HG03139 (cell line): ENCODE measurements around the gene PLPP4.

ENCODE experiments used
- ATAC-seq: cut with Tn5 transposase; IDR thresholded peaks from one replicate; pipeline ENCODE4 v1.9.1; 2021; ENCODE audit not compliant: unreplicated experiment

PLPP4 gene

DNA sequence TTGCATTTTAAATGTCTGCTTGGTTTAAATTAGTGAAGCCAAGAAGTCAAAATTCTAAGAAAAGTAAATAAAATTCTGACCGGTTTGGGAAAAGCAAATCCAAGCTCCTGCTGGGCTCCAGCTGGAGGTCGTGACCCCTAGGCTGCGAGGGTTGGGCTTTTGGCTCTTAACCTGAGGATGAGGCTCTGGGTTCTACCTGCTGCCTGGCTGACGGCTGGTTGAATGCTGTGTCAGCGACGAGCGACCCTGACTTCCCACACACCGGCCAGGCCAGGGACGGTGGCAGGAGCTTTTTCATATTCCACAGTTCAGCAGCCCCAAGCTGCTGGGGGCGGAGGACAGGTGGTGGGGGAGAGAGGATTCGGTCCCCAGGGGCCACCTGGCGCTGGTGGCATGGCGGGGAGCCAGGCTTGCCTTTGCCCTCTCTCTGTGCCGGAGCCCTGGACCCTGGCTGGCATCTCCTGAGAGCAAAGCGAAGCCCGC, 843 bp upstream of the PLPP4 start:
- no peak for ATAC-seq

- ATAC-seq, result no peak
These were observed 575 bp downstream of the PLPP4 start for GRCh38 chr10:120457431-120458172.

- ATAC-seq, result no peak
These were observed 1.4 kb downstream of the PLPP4 start for GRCh38 chr10:120458432-120458831.

- ATAC-seq, result no peak
These were observed 2.2 kb downstream of the PLPP4 start for GRCh38 chr10:120459185-120459584.

DNA sequence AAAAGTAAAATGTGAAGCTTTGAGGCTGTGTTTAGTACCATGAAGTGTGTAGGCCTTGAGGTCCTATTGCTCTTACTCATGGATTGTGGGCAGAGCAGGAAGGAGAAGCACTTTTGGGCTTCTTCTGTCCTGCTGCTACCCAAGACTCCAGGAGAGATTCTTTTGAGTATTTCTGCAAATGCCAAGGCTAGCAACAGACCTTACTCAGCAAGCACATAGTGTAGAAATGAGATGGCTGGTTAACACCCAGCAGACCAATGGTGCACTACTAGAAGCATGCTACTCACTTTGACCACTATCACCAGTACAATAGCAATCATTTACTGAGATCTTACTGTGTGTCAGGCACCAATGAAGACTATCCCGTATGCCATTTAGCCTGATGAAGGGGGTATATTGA, 3.2 kb downstream of the PLPP4 start:
- ATAC-seq, result no peak

- ATAC-seq, result no peak
These were observed 3.7 kb downstream of the PLPP4 start for GRCh38 chr10:120460776-120461175.

- no peak for ATAC-seq
These were observed 5.1 kb downstream of the PLPP4 start for GRCh38 chr10:120462018-120462682.

- ATAC-seq, result no peak
These were observed 8.1 kb downstream of the PLPP4 start for GRCh38 chr10:120465138-120465537.

DNA sequence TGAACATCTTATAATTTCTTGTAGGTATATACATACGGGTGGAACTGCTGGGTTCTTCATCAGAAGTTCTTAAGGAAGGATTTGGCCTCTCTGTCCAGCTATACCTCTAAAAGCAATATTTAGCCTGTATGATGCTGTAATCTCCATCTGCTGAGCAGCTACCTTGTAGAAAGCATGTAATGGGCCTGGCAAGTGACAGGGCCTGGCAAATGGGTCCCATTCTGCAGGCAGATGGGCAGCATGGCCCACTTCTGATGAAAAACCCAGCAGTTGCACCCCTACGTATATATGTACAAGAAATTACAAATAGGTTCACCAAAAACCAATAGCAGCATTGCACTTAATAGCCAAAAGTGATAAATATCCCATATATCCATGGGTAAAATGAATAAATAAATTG, 9.0 kb downstream of the PLPP4 start:
- ATAC-seq, result no peak

GRCh38 chr10:120473593-120473992, 16.6 kb downstream of the PLPP4 start:
- ATAC-seq, result no peak

- no peak for ATAC-seq
These were observed 17.9 kb downstream of the PLPP4 start for GRCh38 chr10:120474956-120475355.

DNA sequence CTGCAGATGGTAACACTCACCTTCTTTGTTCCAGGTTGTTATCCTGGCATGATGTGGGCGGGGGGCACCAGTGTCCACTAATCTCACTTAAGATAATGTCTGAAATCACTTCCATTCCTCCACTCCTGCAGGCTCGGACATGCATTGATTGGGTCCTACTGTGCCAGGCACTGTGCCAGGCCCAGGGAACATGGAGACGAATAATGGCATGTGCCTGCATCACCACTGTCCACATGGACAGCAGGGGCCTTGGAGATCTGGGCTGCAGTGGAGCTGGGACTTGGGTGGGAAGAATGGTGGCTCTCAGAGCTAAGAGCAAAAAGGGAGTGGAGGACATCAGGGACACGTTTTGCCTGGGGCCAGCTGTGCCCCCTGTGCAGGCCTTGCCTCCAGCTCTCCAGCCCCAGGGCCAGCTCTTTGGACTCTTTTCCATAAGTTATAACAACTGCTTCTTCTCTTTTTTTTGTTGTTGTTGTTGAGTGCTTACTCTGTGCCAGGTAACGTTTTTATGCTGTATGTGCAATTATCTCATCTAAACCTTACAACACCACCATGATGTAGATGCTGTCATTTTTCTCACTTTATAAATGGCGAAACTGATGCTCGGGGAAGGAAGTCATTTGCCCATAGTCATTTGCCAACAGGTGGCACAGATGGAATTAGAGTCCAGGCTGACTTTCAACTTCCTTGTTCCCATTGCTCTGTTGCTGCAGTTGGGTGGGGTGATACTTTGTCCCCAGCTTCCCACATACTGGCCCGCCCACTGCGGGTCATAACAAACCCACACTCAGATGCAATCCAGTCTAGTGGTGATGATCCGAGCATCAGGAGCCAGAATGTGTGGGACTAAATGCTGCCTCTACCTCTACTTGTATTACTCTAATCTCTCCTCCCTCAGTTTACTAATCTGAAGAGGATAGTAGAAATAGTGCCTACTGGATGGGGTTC, 19.1 kb downstream of the PLPP4 start:
- no peak for ATAC-seq

- no peak for ATAC-seq
These were observed 20.2 kb downstream of the PLPP4 start for GRCh38 chr10:120477021-120477742.

DNA sequence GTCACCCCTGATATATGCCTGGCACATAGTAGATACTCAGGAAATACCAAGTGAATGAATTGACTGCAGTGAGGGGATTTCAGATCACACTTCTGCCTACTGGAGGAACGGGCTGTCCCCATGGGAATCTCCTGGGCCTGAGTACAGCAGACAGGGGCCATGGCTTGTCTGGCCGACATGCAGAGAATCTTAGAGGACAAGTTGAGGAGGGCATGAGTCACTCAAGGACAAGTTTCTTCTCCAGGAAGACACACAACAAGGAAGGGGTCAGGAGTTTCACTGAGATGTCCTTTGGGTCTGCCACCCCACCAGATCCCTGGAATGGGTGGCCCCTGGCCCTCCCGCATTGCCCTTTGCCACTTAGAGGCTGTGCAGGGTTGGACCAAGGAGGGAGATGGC, 20.7 kb downstream of the PLPP4 start:
- no peak for ATAC-seq

GRCh38 chr10:120478386-120478785, 21.4 kb downstream of the PLPP4 start:
- ATAC-seq, result no peak

DNA sequence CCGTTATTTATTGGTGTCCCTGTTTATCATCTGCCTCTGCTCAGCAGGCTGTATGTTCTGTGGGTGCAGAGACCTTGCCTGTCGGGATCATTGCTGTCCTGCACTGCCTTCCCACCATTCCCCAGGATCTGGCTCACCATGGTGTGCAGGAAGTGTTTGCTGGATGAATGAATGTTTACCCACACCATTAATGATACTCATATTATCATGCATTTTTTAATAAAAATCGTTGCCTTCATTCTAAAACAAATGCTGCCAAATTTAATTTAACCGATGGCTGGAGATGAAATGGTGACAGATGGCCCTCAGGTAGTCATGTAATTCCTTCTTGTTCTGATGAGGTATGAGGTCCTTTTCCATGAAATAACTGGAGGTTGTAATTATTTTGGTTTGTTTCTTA, 22.5 kb downstream of the PLPP4 start:
- no peak for ATAC-seq

DNA sequence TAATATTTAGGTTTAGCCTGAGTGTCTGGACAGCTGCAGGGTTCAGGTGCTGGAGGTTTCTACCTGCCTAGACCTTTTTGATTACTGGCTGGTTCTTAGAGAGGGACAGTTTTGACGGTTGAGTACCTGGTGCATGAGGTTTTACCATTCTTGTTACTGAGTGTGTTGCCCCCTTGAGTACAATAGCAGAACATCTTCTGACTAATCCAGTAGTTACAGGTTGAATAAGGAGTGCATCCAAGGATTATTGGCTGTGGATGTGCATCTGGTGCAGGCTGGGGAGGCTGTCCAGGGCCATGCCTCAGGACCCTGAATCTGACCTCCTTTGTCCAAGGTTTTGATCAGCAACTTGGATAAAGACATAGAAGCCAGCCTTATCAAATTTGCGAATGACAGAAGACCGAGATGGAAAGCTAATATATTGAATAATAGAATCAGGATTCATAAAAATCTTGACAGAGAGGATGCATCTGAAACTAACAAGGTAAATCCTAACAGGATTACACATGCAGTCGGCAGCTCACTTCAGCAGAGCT, 23.1 kb downstream of the PLPP4 start:
- ATAC-seq, result no peak

DNA sequence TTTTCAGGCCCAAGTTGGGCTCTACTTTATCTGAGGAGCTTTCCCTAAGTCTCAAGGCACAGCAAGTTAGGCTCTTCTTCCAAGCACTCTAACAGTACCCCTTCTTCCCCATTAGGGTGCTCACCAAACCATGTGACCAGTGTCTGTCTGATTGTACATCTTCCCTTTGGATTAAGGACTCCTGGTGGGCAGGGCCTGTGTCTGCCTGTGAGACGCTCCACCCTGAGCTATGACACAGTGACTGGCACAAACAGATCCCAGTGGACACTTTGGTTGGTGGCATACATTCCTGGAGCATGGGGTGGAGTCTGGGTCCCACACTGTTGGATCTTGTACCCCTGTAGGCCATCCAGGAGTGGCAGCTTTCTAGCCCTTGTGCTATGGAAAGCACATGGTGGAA, 23.8 kb downstream of the PLPP4 start:
- ATAC-seq, result no peak

GRCh38 chr10:120483006-120483405, 26.0 kb downstream of the PLPP4 start:
- ATAC-seq, result no peak

GRCh38 chr10:120483651-120484301, 26.7 kb downstream of the PLPP4 start:
- no peak for ATAC-seq
